Pancreas (tissue), 10 donors: ENCODE results near the gene FARS2. TPM values are rescaled to one million over a fixed set of nuclear protein-coding genes. Genes with fewer than 3 reads are reported as not detected.

Source experiments
- ATAC-seq, 4 donors: fragments of 200-7000 bp; cut with Tn5 transposase; one replicate each; pipeline versions ENCODE4 v1.8.0 to v1.9.1; 2020; ENCODE audit warnings: mild to moderate bottlenecking in 4 of 4, moderate library complexity in 4 of 4
- DNase-seq, 6 donors: peaks; one replicate each; pipeline ENCODE4 v3.0.0-alpha.2; 2020
- FAIRE-seq: peaks from 2 replicates; lab custom pipeline; 2012; peaks lifted over from hg19 to GRCh38; lab: Jason Lieb, UNC
- H3K27ac ChIP-seq, 4 donors: fragments of 200-600 bp; sonication (generic); 1 replicate in 3 of 4; 2 replicates in 1 of 4; pipeline versions ENCODE4 v1.5.0 to v1.8.0; 2020
- H3K27me3 ChIP-seq, 4 donors: fragments of 200-600 bp; one replicate each; pipeline ENCODE4 v1.8.0; 2021
- H3K36me3 ChIP-seq, 3 donors: fragments of 200-600 bp; sonication (generic) in 1 of 3; one replicate each; pipeline versions ENCODE4 v1.5.0 to v1.8.0; 2020 to 2021
- H3K4me1 ChIP-seq, 3 donors: fragments of 200-600 bp; one replicate each; pipeline ENCODE4 v1.8.0; 2021
- H3K4me3 ChIP-seq, 4 donors: fragments of 200-600 bp; sonication (generic) in 2 of 4; one replicate each; pipeline versions ENCODE4 v1.5.0 to v1.8.0; 2020 to 2021
- H3K9me3 ChIP-seq, 4 donors: fragments of 200-600 bp; one replicate each; pipeline ENCODE4 v1.8.0; 2021
- CTCF ChIP-seq, 4 donors: fragments of 200-600 bp; sonication (generic) in 3 of 4; IDR thresholded peaks; one replicate each; pipeline versions ENCODE4 v1.5.0 to v1.8.0; 2021; ENCODE audit warnings: antibody characterized with exemption in 4 of 4
- WGBS, 2 donors: extraction: QIAGEN DNeasy Blood & Tissue Kit; methylation state at CpG; one replicate each; pipeline ENCODE4 v1.1.7; 2013; 5-methylcytosine and 5-hydroxymethylcytosine counted together
- intact Hi-C, 3 donors: fragments of 100-400 bp; cut with DNase I; formaldehyde crosslinking; loops; one replicate each; pipeline versions ENCODE4 v1.11.1 to v1.14.2; 2022
- polyA plus RNA-seq, 2 donors: library from polyadenylated mRNA; stranded (reverse); fragments of 200-250 nt; gene quantifications; one replicate each; pipeline ENCODE4 v1.2.3, GENCODE V29; 2013
- total RNA-seq, 6 donors: library from RNA; stranded (reverse); fragmentation: NEBNext Ultra II Directional in 4 of 6; extraction: Animal tissue kit (Norgen Biotek cat#: 25700) in 4 of 6; gene quantifications; one replicate each; pipeline versions ENCODE4 v1.2.1 to v1.2.4, GENCODE V29; 2021 to 2023
- donor health status: healthy with polysubstance abuse.
- donor health status: DM: no; HTN: no; CAD: no; lungs with moderate emphysema.
- donor health status: DM: no; HTN: no; CAD: no.
- donor health status: control.
- donor health status: control.
- donor health status: Bipolar disorder and iron deficiency.
- donor health status: DM: yes; HTN: yes; CAD: no.
- donor health status: DM: no; HTN: no; CAD: no.
- donor health status: DM: no; HTN: no; CAD: no.
- donor health status: DM: yes; HTN: yes; CAD: no.

The FARS2 gene
- total and polyA plus RNA-seq, 8 donors = 4.1 to 10.3 (median 7.5) TPM

GRCh38 chr6:5767471-5767870 lies 506.2 kb downstream of the FARS2 start:
- DNase-seq = no peak
- no peak for TF ChIP-seq CTCF (IDR thresholded peaks at IDR 0.05)
- Histone ChIP-seq H3K4me1 (no peaks in the 10 kb centered on the region), H3K9me3 (no peaks in the 10 kb centered on the region), H3K4me3 (no peak overlapping the region), H3K36me3 (no peaks in the 10 kb centered on the region), H3K27ac (no peak overlapping the region), H3K27me3 (no peaks in the 10 kb centered on the region)
- FAIRE-seq = no peak
- intact Hi-C loops = no loop called here
- 98% methylated on average over 2 of the region's 2 CpGs for WGBS, 2 donors
- no peak for ATAC-seq

- Histone ChIP-seq H3K27me3 (no peaks in the 10 kb centered on the region), H3K9me3 (no peaks in the 10 kb centered on the region), H3K27ac (no peak overlapping the region), H3K36me3 (no peaks in the 10 kb centered on the region), H3K4me3 (no peak overlapping the region), H3K4me1 (no peaks in the 10 kb centered on the region)
- FAIRE-seq (no peak), DNase-seq (no peak), ATAC-seq (no peak)
- no peak for TF ChIP-seq CTCF (IDR thresholded peaks at IDR 0.05)
- intact Hi-C loops = no loop called here
- WGBS, 2 donors = 94 to 96% methylated on average over 7 of the region's 7 CpGs
Measured at GRCh38 chr6:5771211-5771610, 509.9 kb downstream of the FARS2 start.

DNA sequence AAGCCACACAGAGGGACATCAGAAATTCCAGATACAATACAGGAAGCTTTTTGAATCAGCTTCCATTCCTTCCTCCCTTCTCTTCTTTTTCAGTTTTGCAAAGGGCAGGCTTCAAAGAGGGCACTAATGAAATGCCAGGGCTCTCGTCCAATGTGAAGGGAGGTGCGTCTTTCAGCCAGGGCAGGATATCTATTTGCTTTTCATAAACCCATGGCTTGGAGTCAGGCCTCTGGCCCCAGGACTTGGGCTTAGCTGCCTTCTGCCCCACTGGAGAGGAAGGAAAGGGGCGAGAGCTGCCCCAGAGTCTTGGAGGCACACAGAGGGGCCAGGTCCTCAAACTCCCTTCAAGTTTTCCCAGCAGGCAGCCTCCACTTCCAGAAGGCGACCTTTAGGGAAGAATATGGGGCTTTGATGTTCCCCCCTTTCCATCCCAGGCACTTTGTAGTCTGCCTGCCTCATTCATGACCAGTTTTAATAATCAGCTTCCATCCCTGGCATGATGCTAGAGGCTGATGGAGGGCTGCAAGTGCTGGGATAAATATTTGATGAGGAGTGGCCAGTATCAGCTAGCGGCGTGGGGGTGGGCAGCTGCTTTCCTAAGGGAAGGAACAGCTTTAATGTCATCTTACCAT lies 510.6 kb downstream of the FARS2 start:
- no peak for TF ChIP-seq CTCF (IDR thresholded peaks at IDR 0.05)
- WGBS, 2 donors = 95 to 98% methylated on average over 6 of the region's 6 CpGs
- no peak for DNase-seq

GRCh38 chr6:5772408-5773120 lies 511.3 kb downstream of the FARS2 start:
- 97 to 98% methylated on average over 11 of the region's 11 CpGs for WGBS, 2 donors

More for the DNA sequence above, 510.6 kb downstream of the FARS2 start:
- H3K9me3 ChIP-seq = no peaks in the 10 kb centered on the region
- intact Hi-C loops = no loop called here
- FAIRE-seq (no peak), ATAC-seq (no peak)
- H3K4me1 ChIP-seq = no peaks in the 10 kb centered on the region
- no peaks in the 10 kb centered on the region for H3K27me3 ChIP-seq
- H3K27ac ChIP-seq = no peak overlapping the region
- H3K4me3 ChIP-seq = no peak overlapping the region
- H3K36me3 ChIP-seq = no peaks in the 10 kb centered on the region

More at GRCh38 chr6:5772408-5773120, 511.3 kb downstream of the FARS2 start:
- no peak for TF ChIP-seq CTCF (IDR thresholded peaks at IDR 0.05)
- H3K4me3 ChIP-seq = no peak overlapping the region
- H3K4me1 ChIP-seq = no peaks in the 10 kb centered on the region
- no peak for ATAC-seq
- H3K27me3 ChIP-seq = no peaks in the 10 kb centered on the region
- H3K36me3 ChIP-seq = no peaks in the 10 kb centered on the region
- H3K9me3 ChIP-seq = no peaks in the 10 kb centered on the region
- H3K27ac ChIP-seq = no peak overlapping the region
- no peak for FAIRE-seq
- no peak for DNase-seq
- intact Hi-C loops = no loop called here
